Bronchial epithelial cell (primary cell): ENCODE data around the gene ASB15. TPM values are rescaled to one million over a fixed set of nuclear protein-coding genes. Genes with fewer than 3 reads are reported as not detected.

Experiments used
- DNase-seq: peaks from one replicate; pipeline ENCODE4 v3.0.0-alpha.2; 2010; ENCODE audit warnings: low read depth
- FAIRE-seq: peaks from 2 replicates; lab custom pipeline; 2011; peaks lifted over from hg19 to GRCh38; lab: Jason Lieb, UNC
- H3K27me3 ChIP-seq: 2 replicates; pipeline ENCODE4 v1.5.1; 2011; ENCODE audit warnings: low read length; ENCODE audit not compliant: control insufficient read depth, insufficient read depth
- H3K36me3 ChIP-seq: 2 replicates; pipeline ENCODE4 v1.5.1; 2011; ENCODE audit warnings: low read length; ENCODE audit not compliant: control insufficient read depth, insufficient read depth
- H3K4me3 ChIP-seq: 2 replicates; pipeline ENCODE4 v1.5.1; 2011; ENCODE audit warnings: mild to moderate bottlenecking, low read depth, low read length, control low read depth
- total RNA-seq: library from RNA; depleted of rRNA; stranded (reverse); fragments of >200 nt; gene quantifications from 2 replicates; pipeline ENCODE4 v1.2.1, GENCODE V29; 2014
- TF ChIP-seq, protein P1 (sequence below): IDR thresholded peaks from 2 replicates; pipeline ENCODE4 v1.5.1; 2011; ENCODE audit warnings: mild to moderate bottlenecking, moderate library complexity, low read length, control low read depth, inconsistent platforms; ENCODE audit not compliant: insufficient read depth, severe bottlenecking

Gene ASB15
- total RNA-seq, 1 donor from 2014 or later = not detected

DNA sequence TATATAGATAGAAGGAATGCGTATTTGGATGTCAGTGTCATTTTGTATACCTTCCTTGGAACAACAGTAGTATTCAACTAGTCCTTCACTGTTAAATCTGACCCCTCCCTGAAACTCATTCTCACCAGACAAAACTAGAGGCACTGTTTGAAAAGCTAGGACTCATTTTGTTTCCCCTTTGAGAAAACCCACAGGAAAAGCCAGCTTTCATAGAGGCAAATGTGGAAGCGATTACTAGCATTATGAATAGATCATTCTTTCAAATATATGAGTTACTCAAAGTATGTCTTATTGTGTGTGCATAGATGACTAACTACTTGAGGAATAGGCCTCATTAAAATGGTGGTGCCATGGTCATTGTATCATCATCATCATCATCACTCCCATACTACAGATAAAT lies 1.9 kb upstream of the ASB15 start:
- TF ChIP-seq, protein P1, sequence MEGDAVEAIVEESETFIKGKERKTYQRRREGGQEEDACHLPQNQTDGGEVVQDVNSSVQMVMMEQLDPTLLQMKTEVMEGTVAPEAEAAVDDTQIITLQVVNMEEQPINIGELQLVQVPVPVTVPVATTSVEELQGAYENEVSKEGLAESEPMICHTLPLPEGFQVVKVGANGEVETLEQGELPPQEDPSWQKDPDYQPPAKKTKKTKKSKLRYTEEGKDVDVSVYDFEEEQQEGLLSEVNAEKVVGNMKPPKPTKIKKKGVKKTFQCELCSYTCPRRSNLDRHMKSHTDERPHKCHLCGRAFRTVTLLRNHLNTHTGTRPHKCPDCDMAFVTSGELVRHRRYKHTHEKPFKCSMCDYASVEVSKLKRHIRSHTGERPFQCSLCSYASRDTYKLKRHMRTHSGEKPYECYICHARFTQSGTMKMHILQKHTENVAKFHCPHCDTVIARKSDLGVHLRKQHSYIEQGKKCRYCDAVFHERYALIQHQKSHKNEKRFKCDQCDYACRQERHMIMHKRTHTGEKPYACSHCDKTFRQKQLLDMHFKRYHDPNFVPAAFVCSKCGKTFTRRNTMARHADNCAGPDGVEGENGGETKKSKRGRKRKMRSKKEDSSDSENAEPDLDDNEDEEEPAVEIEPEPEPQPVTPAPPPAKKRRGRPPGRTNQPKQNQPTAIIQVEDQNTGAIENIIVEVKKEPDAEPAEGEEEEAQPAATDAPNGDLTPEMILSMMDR = no peak
- Histone ChIP-seq H3K36me3 (no peaks in the 10 kb centered on the region), H3K4me3 (no peak overlapping the region), H3K27me3 (no peaks in the 10 kb centered on the region)
- FAIRE-seq (no peak), DNase-seq (no peak)

DNA sequence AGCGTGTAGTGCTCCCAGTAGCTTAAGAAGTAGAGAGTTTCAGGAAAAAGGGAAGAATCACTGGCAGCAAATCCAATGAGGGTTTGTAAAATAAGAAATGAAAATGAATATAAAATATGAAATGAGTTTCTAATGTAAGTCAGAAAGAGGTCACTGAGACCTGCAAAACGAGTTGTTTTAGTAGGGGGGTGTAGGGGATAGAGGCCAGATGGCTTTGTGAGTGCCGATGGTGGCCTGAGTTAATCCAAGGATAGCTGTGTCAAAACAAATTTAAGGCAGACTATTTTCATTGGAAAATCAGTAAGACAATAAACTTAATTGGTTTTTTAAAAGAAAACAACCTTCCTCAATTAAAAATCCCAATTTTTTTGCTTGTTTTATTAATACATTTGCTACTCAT lies 745 bp upstream of the ASB15 start:
- FAIRE-seq (no peak), DNase-seq (no peak)
- Histone ChIP-seq H3K4me3 (no peak overlapping the region), H3K36me3 (no peaks in the 10 kb centered on the region), H3K27me3 (no peaks in the 10 kb centered on the region)
- TF ChIP-seq, protein P1 = no peak

DNA sequence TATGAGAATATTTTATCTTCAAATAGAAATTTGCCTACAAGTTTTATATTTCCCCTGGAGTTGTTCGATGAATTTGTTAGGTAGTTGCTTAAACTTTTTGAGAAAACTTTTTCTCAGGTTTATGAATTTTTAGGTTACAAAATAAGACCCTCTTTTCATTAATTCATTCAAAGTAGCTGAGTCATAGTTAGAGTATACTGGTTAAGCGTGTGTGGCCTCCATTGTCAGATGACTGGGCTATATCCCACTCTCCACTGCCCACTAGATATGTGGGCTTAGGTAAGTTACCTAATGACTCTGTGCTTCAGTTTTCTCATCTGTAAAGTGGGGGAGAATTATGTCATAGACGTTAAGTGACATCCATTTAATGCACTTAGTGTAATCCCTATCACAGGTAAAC lies 1.0 kb downstream of the ASB15 start:
- FAIRE-seq (no peak), DNase-seq (no peak)
- H3K27me3 ChIP-seq = no peaks in the 10 kb centered on the region
- no peak overlapping the region for H3K4me3 ChIP-seq
- TF ChIP-seq, protein P1 = no peak
- H3K36me3 ChIP-seq = no peaks in the 10 kb centered on the region

DNA sequence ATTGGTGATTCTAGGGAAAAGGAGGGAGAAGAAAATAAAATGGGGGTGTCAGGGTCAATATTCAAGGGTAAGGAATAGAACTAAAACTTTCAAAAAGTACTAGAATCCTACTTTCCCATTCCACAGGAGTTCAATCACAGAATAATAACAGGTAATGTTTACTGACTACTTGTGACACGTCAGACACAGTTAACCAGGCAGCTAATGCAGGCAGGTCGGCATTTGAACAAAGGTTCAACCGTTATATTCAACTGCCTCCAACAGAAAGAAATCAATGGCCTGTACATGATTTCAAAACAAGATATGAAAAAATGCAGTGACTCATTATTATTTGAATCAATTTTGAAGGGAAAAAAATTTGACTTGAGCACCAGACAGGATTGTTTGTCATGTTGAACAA lies 3.1 kb downstream of the ASB15 start:
- TF ChIP-seq, protein P1 = no peak
- DNase-seq = peak; percentile 47
- no peak for FAIRE-seq
- no peaks in the 10 kb centered on the region for H3K27me3 ChIP-seq
- H3K4me3 ChIP-seq = no peak overlapping the region
- H3K36me3 ChIP-seq = no peaks in the 10 kb centered on the region

DNA sequence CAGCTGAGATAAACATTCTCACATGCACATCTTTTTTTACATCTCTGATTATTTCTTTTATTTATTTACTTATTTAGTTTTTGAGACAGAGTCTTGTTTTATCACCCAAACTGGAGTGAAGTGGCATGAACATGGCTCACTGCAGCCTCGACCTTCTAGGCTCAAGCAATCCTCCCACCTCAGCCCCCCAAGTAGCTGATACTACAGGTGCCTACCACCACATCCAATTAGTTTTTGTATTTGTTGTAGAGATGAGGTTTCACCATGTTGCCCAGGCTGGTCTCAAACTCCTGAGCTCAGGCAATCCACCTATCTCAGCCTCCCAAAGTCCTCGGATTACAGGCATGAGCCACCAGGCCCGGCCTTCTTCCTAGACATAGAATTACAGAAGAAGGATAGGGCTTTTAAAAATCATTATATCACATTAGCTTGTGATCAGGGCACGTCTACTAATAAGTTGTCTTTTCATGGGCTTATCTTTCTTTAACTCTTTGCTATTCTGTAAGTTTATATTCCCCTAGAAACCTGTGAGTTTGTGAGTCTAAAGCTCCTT lies 5.9 kb downstream of the ASB15 start:
- Histone ChIP-seq H3K4me3 (no peak overlapping the region), H3K27me3 (no peaks in the 10 kb centered on the region), H3K36me3 (no peaks in the 10 kb centered on the region)
- TF ChIP-seq, protein P1 = no peak
- DNase-seq (no peak), FAIRE-seq (no peak)

DNA sequence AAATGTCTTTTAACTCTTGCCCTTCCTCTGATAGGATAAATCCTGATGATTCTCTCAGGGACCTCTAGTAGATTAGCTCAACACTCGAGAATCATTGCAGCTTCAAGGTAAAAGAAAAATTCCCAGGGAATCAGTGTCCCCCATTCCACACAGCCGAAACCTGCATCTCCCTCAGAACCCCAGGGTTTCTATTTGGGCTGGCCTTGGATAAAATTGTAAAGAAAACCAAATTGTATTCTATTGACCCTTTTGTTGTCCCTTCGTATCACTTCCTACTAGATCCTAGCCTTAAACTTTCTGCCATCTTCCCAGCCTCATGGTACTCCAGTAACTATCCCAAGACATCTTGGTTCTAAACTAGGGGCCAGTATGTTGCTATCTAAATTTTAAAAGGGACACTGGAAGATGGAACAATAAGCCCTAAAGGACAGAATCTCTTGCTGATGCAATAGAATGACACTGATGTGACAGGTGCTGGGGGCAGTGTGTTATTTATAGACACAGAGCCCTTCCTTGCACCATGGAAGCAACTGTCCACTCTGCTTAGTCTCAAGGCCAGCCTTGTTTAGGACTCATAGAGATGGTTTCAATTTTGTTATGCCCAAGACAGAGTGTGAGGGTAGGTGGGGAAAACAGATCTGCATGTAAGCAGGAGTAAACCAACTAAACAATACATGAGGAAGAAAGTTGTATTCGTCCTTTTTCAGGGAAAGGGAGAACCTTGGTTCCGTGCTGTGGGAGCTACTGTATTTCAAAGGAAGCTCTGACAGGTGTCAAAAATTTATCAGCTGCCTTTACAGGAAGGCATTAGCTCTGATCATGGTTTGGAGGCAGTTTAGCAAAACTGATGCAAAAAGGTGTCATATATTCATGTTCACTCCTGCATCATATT lies 7.6 kb downstream of the ASB15 start:
- Histone ChIP-seq H3K36me3 (no peaks in the 10 kb centered on the region), H3K4me3 (no peak overlapping the region), H3K27me3 (no peaks in the 10 kb centered on the region)
- no peak for DNase-seq
- no peak for FAIRE-seq
- TF ChIP-seq, protein P1 = no peak
